Mesodermal cell (in vitro differentiated cells): ENCODE measurements around the gene TH.

Experiments used
- H3K27ac ChIP-seq: 2 replicates; pipeline ENCODE4 v1.7.0; 2013; ENCODE audit warnings: mild to moderate bottlenecking, low read depth, low read length, moderate library complexity; ENCODE audit not compliant: severe bottlenecking
- H3K36me3 ChIP-seq: 2 replicates; pipeline ENCODE4 v1.7.1; 2013; ENCODE audit warnings: mild to moderate bottlenecking, low read length, moderate library complexity; ENCODE audit not compliant: control insufficient read depth, insufficient read depth
- H3K4me1 ChIP-seq: one replicate; pipeline ENCODE4 v1.7.1; 2013; ENCODE audit warnings: mild to moderate bottlenecking, low read length; ENCODE audit not compliant: insufficient read depth, control insufficient read depth, poor library complexity, severe bottlenecking
- H3K4me3 ChIP-seq: 2 replicates; pipeline ENCODE4 v1.7.0; 2013; ENCODE audit warnings: low read length, control low read depth, mild to moderate bottlenecking; ENCODE audit not compliant: insufficient read depth, poor library complexity, severe bottlenecking; ENCODE audit errors: extremely low read depth
- H3K9me3 ChIP-seq: 2 replicates; pipeline ENCODE4 v1.7.1; 2013; ENCODE audit warnings: mild to moderate bottlenecking, low read length, moderate library complexity; ENCODE audit not compliant: control insufficient read depth
- WGBS, 2 experiments: methylation state at CpG; one replicate each; pipeline ENCODE4 v1.1.5; 2013; ENCODE audit warnings: missing lambda C conversion rate in 2 of 2; ENCODE audit not compliant: insufficient coverage in 2 of 2; 5-methylcytosine and 5-hydroxymethylcytosine counted together

Gene TH

GRCh38 chr11:2155511-2155910, 16.1 kb downstream of the TH start:
- H3K4me1 ChIP-seq: no peaks in the 10 kb centered on the region
- H3K27ac ChIP-seq: no peak overlapping the region
- H3K4me3 ChIP-seq: no peak overlapping the region
- H3K9me3 ChIP-seq: no peaks in the 10 kb centered on the region
- WGBS, 2 experiments: 88 to 90% methylated on average over 15 to 29 of the region's 29 CpGs
- H3K36me3 ChIP-seq: no peaks in the 10 kb centered on the region

GRCh38 chr11:2154889-2155288, 16.7 kb downstream of the TH start:
- 89 to 91% methylated on average over 14 to 17 of the region's 17 CpGs for WGBS, 2 experiments

GRCh38 chr11:2154195-2154585, 17.4 kb downstream of the TH start:
- Histone ChIP-seq H3K36me3 (no peaks in the 10 kb centered on the region), H3K27ac (no peak overlapping the region), H3K9me3 (no peaks in the 10 kb centered on the region), H3K4me1 (no peaks in the 10 kb centered on the region), H3K4me3 (no peak overlapping the region)
- WGBS, 2 experiments: 67 to 90% methylated on average over 4 to 7 of the region's 7 CpGs

More at GRCh38 chr11:2154889-2155288, 16.7 kb downstream of the TH start:
- Histone ChIP-seq H3K36me3 (no peaks in the 10 kb centered on the region), H3K4me3 (no peak overlapping the region), H3K9me3 (no peaks in the 10 kb centered on the region), H3K27ac (no peak overlapping the region), H3K4me1 (no peaks in the 10 kb centered on the region)

GRCh38 chr11:2153581-2154194, 17.9 kb downstream of the TH start:
- H3K9me3 ChIP-seq: no peaks in the 10 kb centered on the region
- no peaks in the 10 kb centered on the region for H3K4me1 ChIP-seq
- H3K4me3 ChIP-seq: no peak overlapping the region
- H3K36me3 ChIP-seq: no peaks in the 10 kb centered on the region
- 91 to 92% methylated on average over 12 of the region's 14 CpGs for WGBS, 2 experiments
- no peak overlapping the region for H3K27ac ChIP-seq

GRCh38 chr11:2151500-2152257, 19.9 kb downstream of the TH start:
- Histone ChIP-seq H3K36me3 (no peaks in the 10 kb centered on the region), H3K4me3 (no peak overlapping the region), H3K9me3 (no peaks in the 10 kb centered on the region), H3K27ac (no peak overlapping the region), H3K4me1 (peaks cover 4% of the 10 kb centered on the region)
- 6 to 8% methylated on average over 18 to 21 of the region's 22 CpGs for WGBS, 2 experiments

GRCh38 chr11:2149864-2150847, 21.5 kb downstream of the TH start:
- no peaks in the 10 kb centered on the region for H3K36me3 ChIP-seq
- no peak overlapping the region for H3K4me3 ChIP-seq
- peaks cover 4% of the 10 kb centered on the region for H3K4me1 ChIP-seq
- H3K27ac ChIP-seq: no peak overlapping the region
- no peaks in the 10 kb centered on the region for H3K9me3 ChIP-seq
- 30 to 59% methylated on average over 6 to 8 of the region's 11 CpGs for WGBS, 2 experiments

GRCh38 chr11:2149460-2149859, 22.2 kb downstream of the TH start:
- H3K27ac ChIP-seq: no peak overlapping the region
- H3K4me1 ChIP-seq: peaks cover 4% of the 10 kb centered on the region
- H3K4me3 ChIP-seq: no peak overlapping the region
- H3K9me3 ChIP-seq: no peaks in the 10 kb centered on the region
- H3K36me3 ChIP-seq: no peaks in the 10 kb centered on the region
- 64 to 74% methylated on average over 6 to 7 of the region's 8 CpGs for WGBS, 2 experiments

GRCh38 chr11:2148595-2148994, 23.0 kb downstream of the TH start:
- Histone ChIP-seq H3K9me3 (no peaks in the 10 kb centered on the region), H3K4me3 (no peak overlapping the region), H3K36me3 (no peaks in the 10 kb centered on the region), H3K4me1 (peaks cover 4% of the 10 kb centered on the region), H3K27ac (no peak overlapping the region)
- 80% methylated on average over 1 of the region's 5 CpGs; no CpG with 5 or more reads in 1 of the 2 experiments for WGBS, 2 experiments

- H3K4me1 ChIP-seq: peaks cover 4% of the 10 kb centered on the region
- H3K4me3 ChIP-seq: no peak overlapping the region
- H3K9me3 ChIP-seq: no peaks in the 10 kb centered on the region
- no peaks in the 10 kb centered on the region for H3K36me3 ChIP-seq
- 40 to 46% methylated on average over 8 to 9 of the region's 11 CpGs for WGBS, 2 experiments
- H3K27ac ChIP-seq: no peak overlapping the region
Measured at GRCh38 chr11:2147391-2147790, 24.2 kb downstream of the TH start.

GRCh38 chr11:2146051-2146450, 25.6 kb downstream of the TH start:
- no peaks in the 10 kb centered on the region for H3K9me3 ChIP-seq
- H3K27ac ChIP-seq: no peak overlapping the region
- no peaks in the 10 kb centered on the region for H3K36me3 ChIP-seq
- 2 to 30% methylated on average over 7 to 12 of the region's 19 CpGs for WGBS, 2 experiments
- peaks cover 4% of the 10 kb centered on the region for H3K4me1 ChIP-seq
- H3K4me3 ChIP-seq: no peak overlapping the region
